H9 (cell line): ENCODE results near the gene GALNT9. TPM values are rescaled to one million over a fixed set of nuclear protein-coding genes. Genes with fewer than 3 reads are reported as not detected.
"Not testable (repeated sequence)": the region's sequence is repeated elsewhere in the genome, so short reads cannot be mapped to it uniquely, and the experiment has no call there.

ENCODE experiments used
- DNase-seq: peaks from one replicate; pipeline ENCODE4 v3.0.0-alpha.2; 2017
- H2AFZ ChIP-seq: one replicate; pipeline ENCODE4 v1.6.1; 2013; ENCODE audit warnings: mild to moderate bottlenecking, low read length, control low read depth, moderate library complexity
- H2AK5ac ChIP-seq: 2 replicates; pipeline ENCODE4 v1.6.1; 2013; ENCODE audit warnings: low read length, control low read depth, mixed read lengths; ENCODE audit not compliant: insufficient read length
- H2BK120ac ChIP-seq: one replicate; pipeline ENCODE4 v1.6.1; 2013; ENCODE audit warnings: low read depth, mild to moderate bottlenecking, low read length, control low read depth, inconsistent platforms; ENCODE audit not compliant: poor library complexity, severe bottlenecking
- H2BK12ac ChIP-seq: 2 replicates; pipeline ENCODE4 v1.6.1; 2013; ENCODE audit warnings: low read length, control low read depth, mixed read lengths, low read depth; ENCODE audit not compliant: insufficient read length
- H2BK15ac ChIP-seq: 2 replicates; pipeline ENCODE4 v1.6.1; 2013; ENCODE audit warnings: low read depth, low read length, control low read depth
- H2BK20ac ChIP-seq: one replicate; pipeline ENCODE4 v1.6.1; 2013; ENCODE audit warnings: low read depth, mild to moderate bottlenecking, low read length, control low read depth, inconsistent platforms; ENCODE audit not compliant: poor library complexity, severe bottlenecking
- H2BK5ac ChIP-seq: 2 replicates; pipeline ENCODE4 v1.6.1; 2013; ENCODE audit warnings: low read length, control low read depth, mixed read lengths; ENCODE audit not compliant: insufficient read length
- H3K14ac ChIP-seq: 2 replicates; pipeline ENCODE4 v1.6.1; 2013; ENCODE audit warnings: low read length, control low read depth; ENCODE audit not compliant: insufficient read depth
- H3K18ac ChIP-seq: 2 replicates; pipeline ENCODE4 v1.6.1; 2013; ENCODE audit warnings: low read depth, mild to moderate bottlenecking, mixed read lengths, low read length, control low read depth; ENCODE audit not compliant: insufficient read length
- H3K23ac ChIP-seq: 2 replicates; pipeline ENCODE4 v1.6.1; 2013; ENCODE audit warnings: low read length, control low read depth, mixed read lengths, low read depth; ENCODE audit not compliant: insufficient read length
- H3K23me2 ChIP-seq: 2 replicates; pipeline ENCODE4 v1.6.1; 2013; ENCODE audit warnings: low read depth, mild to moderate bottlenecking, mixed read lengths, low read length, control low read depth; ENCODE audit not compliant: insufficient read length, poor library complexity, severe bottlenecking
- H3K27ac ChIP-seq: 2 replicates; pipeline ENCODE4 v1.5.1; 2013; ENCODE audit warnings: low read length, control low read depth, mixed read lengths, low read depth; ENCODE audit not compliant: insufficient read length
- H3K27me3 ChIP-seq: 2 replicates; pipeline ENCODE4 v1.6.1; 2013; ENCODE audit warnings: low read length, control low read depth, inconsistent platforms; ENCODE audit not compliant: insufficient read depth
- H3K4ac ChIP-seq: 2 replicates; pipeline ENCODE4 v1.6.1; 2013; ENCODE audit warnings: low read depth, mild to moderate bottlenecking, control low read depth, inconsistent platforms, low read length, moderate library complexity
- H3K4me1 ChIP-seq: 2 replicates; pipeline ENCODE4 v1.6.1; 2013; ENCODE audit warnings: low read length, control low read depth, inconsistent platforms; ENCODE audit not compliant: insufficient read depth
- H3K4me2 ChIP-seq: 2 replicates; pipeline ENCODE4 v1.6.1; 2013; ENCODE audit warnings: low read length, control low read depth, mixed read lengths; ENCODE audit not compliant: insufficient read length, insufficient read depth
- H3K56ac ChIP-seq: 2 replicates; pipeline ENCODE4 v1.6.1; 2013; ENCODE audit warnings: low read depth, mild to moderate bottlenecking, mixed read lengths, low read length, control low read depth; ENCODE audit not compliant: insufficient read length
- H3K79me1 ChIP-seq: 2 replicates; pipeline ENCODE4 v1.6.1; 2013; ENCODE audit warnings: low read depth, mild to moderate bottlenecking, moderate library complexity, low read length, control low read depth, inconsistent platforms; ENCODE audit not compliant: insufficient read depth, poor library complexity, severe bottlenecking
- H3K79me2 ChIP-seq: 2 replicates; pipeline ENCODE4 v1.6.1; 2013; ENCODE audit warnings: low read length, control low read depth, inconsistent platforms; ENCODE audit not compliant: insufficient read depth
- H3K9ac ChIP-seq: 2 replicates; pipeline ENCODE4 v1.6.1; 2013; ENCODE audit warnings: low read length, control low read depth, mixed read lengths; ENCODE audit not compliant: insufficient read length; ENCODE audit errors: extremely low read depth
- H3K9me3 ChIP-seq: one replicate; pipeline ENCODE4 v1.6.1; 2013; ENCODE audit warnings: low read depth, low read length, inconsistent platforms; ENCODE audit not compliant: control insufficient read depth
- H3T11ph ChIP-seq: one replicate; pipeline ENCODE4 v1.6.1; 2013; ENCODE audit warnings: mild to moderate bottlenecking, low read length, control low read depth, inconsistent platforms
- H4K20me1 ChIP-seq: one replicate; pipeline ENCODE4 v1.6.1; 2013; ENCODE audit not compliant: control insufficient read depth, insufficient read length, insufficient read depth
- H4K5ac ChIP-seq: 2 replicates; pipeline ENCODE4 v1.6.1; 2013; ENCODE audit warnings: low read depth, mild to moderate bottlenecking, mixed read lengths, low read length, control low read depth; ENCODE audit not compliant: insufficient read length
- H4K8ac ChIP-seq: replicated peaks from 2 replicates; pipeline ENCODE4 v1.6.1; 2013; ENCODE audit warnings: low read length, control low read depth, mixed read lengths, low read depth; ENCODE audit not compliant: insufficient read length
- H4K91ac ChIP-seq: 2 replicates; pipeline ENCODE4 v1.6.1; 2013; ENCODE audit warnings: low read depth, mild to moderate bottlenecking, moderate library complexity, mixed read lengths, low read length, control low read depth; ENCODE audit not compliant: insufficient read length
- H3K27ac Mint-ChIP-seq, 3 experiments: 2 replicates in 2 of 3; 3 replicates in 1 of 3; pipeline ENCODE4 v1.8.0; 2020 to 2021; ENCODE audit warnings: mixed read lengths in 3 of 3, mild to moderate bottlenecking in 1 of 3, moderate library complexity in 1 of 3
- H3K27me3 Mint-ChIP-seq: 2 replicates; pipeline ENCODE4 v1.8.0; 2021; ENCODE audit warnings: low read depth, mild to moderate bottlenecking, moderate library complexity, mixed read lengths
- H3K36me3 Mint-ChIP-seq, 3 experiments: 2 replicates in 2 of 3; 3 replicates in 1 of 3; pipeline ENCODE4 v1.8.0; 2020 to 2021; ENCODE audit warnings: low read depth in 3 of 3, mixed read lengths in 3 of 3; ENCODE audit not compliant: insufficient read depth in 1 of 3
- H3K4me1 Mint-ChIP-seq, 2 experiments: 2 replicates each; pipeline ENCODE4 v1.8.0; 2020; ENCODE audit warnings: mixed read lengths in 2 of 2
- H3K4me3 Mint-ChIP-seq, 2 experiments: 2 replicates in 1 of 2; 3 replicates in 1 of 2; pipeline ENCODE4 v1.8.0; 2020 to 2021; ENCODE audit warnings: mild to moderate bottlenecking in 2 of 2, mixed read lengths in 2 of 2, moderate library complexity in 1 of 2
- H3K9me3 Mint-ChIP-seq, 2 experiments: 2 replicates in 1 of 2; 3 replicates in 1 of 2; pipeline ENCODE4 v1.8.0; 2020; ENCODE audit warnings: mild to moderate bottlenecking in 2 of 2, mixed read lengths in 2 of 2, moderate library complexity in 1 of 2
- CTCF ChIP-seq: fragments of 200-600 bp; sonication (generic); conservative IDR thresholded peaks from 3 replicates; pipeline ENCODE4 v1.8.0; 2021; ENCODE audit warnings: antibody characterized with exemption, mild to moderate bottlenecking
- WGBS: extraction: QIAGEN DNeasy Blood & Tissue Kit; methylation state at CpG from one replicate; pipeline ENCODE4 v1.1.7; 2013; ENCODE audit warnings: missing lambda C conversion rate, low lambda C conversion rate, mixed read lengths; ENCODE audit not compliant: insufficient read length; ENCODE audit errors: extremely low coverage; 5-methylcytosine and 5-hydroxymethylcytosine counted together
- total RNA-seq: library from RNA; stranded (reverse); gene quantifications from 2 replicates; pipeline ENCODE4 v1.2.1, GENCODE V29; 2021

GALNT9 gene
- total RNA-seq, 1 experiment from 2014 or later, result 0.35 TPM

- Histone ChIP-seq H3K14ac (no peak overlapping the region), H3K23me2 (no peaks in the 10 kb centered on the region), H3K9me3 (no peaks in the 10 kb centered on the region), H3K79me1 (no peaks in the 10 kb centered on the region), H4K5ac (no peak overlapping the region), H4K8ac (no peak overlapping the region), H3T11ph (no peak overlapping the region), H2BK12ac (no peak overlapping the region), H4K20me1 (no peaks in the 10 kb centered on the region), H2BK120ac (no peak overlapping the region), H3K27ac (no peak overlapping the region), H3K23ac (no peak overlapping the region), H2AFZ (no peak overlapping the region), H2AK5ac (no peak overlapping the region), H3K27me3 (peaks cover 15% of the 10 kb centered on the region; the same call in 1 of the 2 replicates), H4K91ac (no peak overlapping the region), H3K18ac (no peak overlapping the region), H2BK5ac (no peak overlapping the region), H3K9ac (no peak overlapping the region), H3K4me2 (no peak overlapping the region), H2BK15ac (no peak overlapping the region), H3K56ac (no peak overlapping the region), H3K4me1 (no peaks in the 10 kb centered on the region), H2BK20ac (no peak overlapping the region), H3K79me2 (no peaks in the 10 kb centered on the region), H3K4ac (no peak overlapping the region)
- H3K4me1 Mint-ChIP-seq, result no peaks in the 10 kb centered on the region
- H3K4me3 Mint-ChIP-seq, result no peak overlapping the region
- TF ChIP-seq CTCF, result no peak
- peaks cover 0 to 4% (median 2%) of the 10 kb centered on the region in 3 experiments; a peak in 2 of 7 replicates for H3K36me3 Mint-ChIP-seq
- H3K9me3 Mint-ChIP-seq, result peaks cover 2 to 8% of the 10 kb centered on the region in 2 experiments; a peak in 4 of 5 replicates
- no peak overlapping the region for H3K27ac Mint-ChIP-seq
- WGBS, result no CpG with 5 or more reads among the region's 18 CpGs
- no peak for DNase-seq
- peaks cover 56% of the 10 kb centered on the region for H3K27me3 Mint-ChIP-seq
Measured at GRCh38 chr12:132296063-132296462, 33.3 kb downstream of the GALNT9 start.

- not testable (repeated sequence) for H3K9ac ChIP-seq, H2AK5ac ChIP-seq, H2BK20ac ChIP-seq, H2BK15ac ChIP-seq, H3K4me2 ChIP-seq, H3K79me2 ChIP-seq, H3K14ac ChIP-seq, H4K5ac ChIP-seq, H3K36me3 Mint-ChIP-seq, H4K20me1 ChIP-seq, H3K27ac Mint-ChIP-seq, H3K4me1 Mint-ChIP-seq, H3K23me2 ChIP-seq, H3K23ac ChIP-seq, H3T11ph ChIP-seq, H3K4ac ChIP-seq, H2BK12ac ChIP-seq, H3K4me1 ChIP-seq, H3K56ac ChIP-seq, H3K18ac ChIP-seq, H3K4me3 Mint-ChIP-seq, H4K8ac ChIP-seq, H3K9me3 Mint-ChIP-seq, H2AFZ ChIP-seq, H3K9me3 ChIP-seq, H2BK120ac ChIP-seq, H2BK5ac ChIP-seq, H4K91ac ChIP-seq, DNase-seq, H3K27ac ChIP-seq, H3K79me1 ChIP-seq
- H3K27me3 ChIP-seq, result peaks cover 12% of the 10 kb centered on the region; the same call in 1 of the 2 replicates
- WGBS, result no CpG with 5 or more reads among the region's 24 CpGs
- peaks cover 51% of the 10 kb centered on the region for H3K27me3 Mint-ChIP-seq
Measured at GRCh38 chr12:132295561-132295960, 33.8 kb downstream of the GALNT9 start.
